IMR-90 (cell line): ENCODE measurements around the gene AAMP. TPM values are rescaled to one million over a fixed set of nuclear protein-coding genes. Genes with fewer than 3 reads are reported as not detected.
A peak's percentile ranks its signal among the peaks of the same experiment; 100 is the strongest.

ENCODE experiments used
- ATAC-seq: fragments of 200-7000 bp; cut with Tn5 transposase; 2 replicates; pipeline ENCODE4 v1.9.1; 2020; ENCODE audit warnings: low read depth, mild to moderate bottlenecking, moderate library complexity
- BruUV-seq: library from RNA; stranded (reverse); fragments of 400-500 nt; replicated peaks from 2 replicates; lab custom pipeline; 2021; lab: Mats Ljungman, UMichigan
- CTCF ChIA-PET: fragments of 300-600 bp; formaldehyde crosslinking; extraction: SDS; loops from one replicate; lab custom pipeline; 2021; ENCODE audit warnings: antibody characterized with exemption; lab: Yijun Ruan, JAX
- POLR2A ChIA-PET: fragments of 300-600 bp; sonication (Branson Sonifier 250); formaldehyde crosslinking; loops from one replicate; lab custom pipeline; 2022; ENCODE audit warnings: antibody characterized with exemption; ENCODE audit not compliant: unreplicated experiment; lab: Charles Lee
- DNase-seq: peaks from one replicate; pipeline ENCODE4 v3.0.0; 2013
- H2AFZ ChIP-seq: replicated peaks from 2 replicates; pipeline ENCODE3; 2013; ENCODE audit warnings: low read length, mild to moderate bottlenecking; ENCODE audit not compliant: poor library complexity
- H2AK5ac ChIP-seq: 2 replicates; pipeline ENCODE4 v1.6.1; 2013; ENCODE audit warnings: low read depth, low read length, inconsistent platforms
- H2AK9ac ChIP-seq: replicated peaks from 2 replicates; pipeline ENCODE3; 2013; ENCODE audit warnings: mild to moderate bottlenecking, low read depth, low read length, moderate library complexity; ENCODE audit not compliant: poor library complexity
- H2BK120ac ChIP-seq: 2 replicates; pipeline ENCODE4 v1.6.1; 2013; ENCODE audit warnings: low read depth, low read length, inconsistent platforms
- H2BK15ac ChIP-seq: 3 replicates; pipeline ENCODE4 v1.6.1; 2013; ENCODE audit warnings: low read depth, low read length, inconsistent platforms
- H2BK20ac ChIP-seq: 2 replicates; pipeline ENCODE4 v1.6.1; 2013; ENCODE audit warnings: low read depth, mild to moderate bottlenecking, inconsistent platforms, low read length, moderate library complexity
- H2BK5ac ChIP-seq: 2 replicates; pipeline ENCODE4 v1.6.1; 2013; ENCODE audit warnings: mild to moderate bottlenecking, low read depth, low read length, inconsistent platforms; ENCODE audit not compliant: poor library complexity, severe bottlenecking
- H3K14ac ChIP-seq: replicated peaks from 2 replicates; pipeline ENCODE4 v1.6.1; 2013; ENCODE audit warnings: low read depth, low read length, inconsistent platforms
- H3K18ac ChIP-seq: 2 replicates; pipeline ENCODE4 v1.6.1; 2013; ENCODE audit warnings: low read depth, low read length, control low read depth
- H3K23ac ChIP-seq: 2 replicates; pipeline ENCODE4 v1.6.1; 2013; ENCODE audit warnings: low read depth, low read length, inconsistent platforms
- H3K27ac ChIP-seq: 2 replicates; pipeline ENCODE4 v1.5.1; 2013; ENCODE audit warnings: mild to moderate bottlenecking, control low read depth, low read length; ENCODE audit not compliant: insufficient read depth
- H3K27me3 ChIP-seq: 2 replicates; pipeline ENCODE4 v1.6.1; 2013; ENCODE audit warnings: low read length; ENCODE audit not compliant: control insufficient read depth, insufficient read depth
- H3K36me3 ChIP-seq: 2 replicates; pipeline ENCODE4 v1.6.1; 2013; ENCODE audit warnings: low read length, mixed read lengths; ENCODE audit not compliant: control insufficient read depth, insufficient read depth
- H3K4ac ChIP-seq: 2 replicates; pipeline ENCODE4 v1.6.1; 2013; ENCODE audit warnings: low read depth, low read length, inconsistent platforms
- H3K4me1 ChIP-seq: 2 replicates; pipeline ENCODE4 v1.6.1; 2013; ENCODE audit warnings: low read length, mixed read lengths; ENCODE audit not compliant: control insufficient read depth, insufficient read depth
- H3K4me2 ChIP-seq: 2 replicates; pipeline ENCODE4 v1.6.1; 2013; ENCODE audit warnings: low read depth, mild to moderate bottlenecking, control low read depth, low read length, moderate library complexity
- H3K4me3 ChIP-seq: 2 replicates; pipeline ENCODE4 v1.5.1; 2013; ENCODE audit warnings: low read depth, mild to moderate bottlenecking, control low read depth, low read length, moderate library complexity; ENCODE audit not compliant: insufficient read depth
- H3K56ac ChIP-seq: 2 replicates; pipeline ENCODE4 v1.6.1; 2013; ENCODE audit warnings: low read length, inconsistent platforms; ENCODE audit not compliant: insufficient read depth; ENCODE audit errors: extremely low read depth
- H3K79me1 ChIP-seq, 2 experiments: 2 replicates each; pipeline ENCODE4 v1.6.1; 2013; ENCODE audit warnings: low read length in 2 of 2, inconsistent platforms in 1 of 2, low read depth in 1 of 2
- H3K9ac ChIP-seq: 2 replicates; pipeline ENCODE4 v1.6.1; 2013; ENCODE audit warnings: low read depth, low read length, control low read depth
- H3K9me1 ChIP-seq: 2 replicates; pipeline ENCODE4 v1.6.1; 2013; ENCODE audit warnings: low read length, inconsistent platforms; ENCODE audit not compliant: insufficient read depth
- H3K9me3 ChIP-seq: 2 replicates; pipeline ENCODE4 v1.6.1; 2013; ENCODE audit warnings: low read length; ENCODE audit not compliant: control insufficient read depth, insufficient read depth
- H4K20me1 ChIP-seq: 2 replicates; pipeline ENCODE4 v1.6.1; 2013; ENCODE audit warnings: low read length, inconsistent platforms; ENCODE audit not compliant: insufficient read depth
- H4K5ac ChIP-seq: 2 replicates; pipeline ENCODE4 v1.6.1; 2013; ENCODE audit warnings: mild to moderate bottlenecking, low read depth, low read length, control low read depth
- H4K8ac ChIP-seq, 2 experiments: 2 replicates each; pipeline ENCODE4 v1.6.1; 2013; ENCODE audit warnings: low read depth in 2 of 2, low read length in 2 of 2, control low read depth in 1 of 2, inconsistent platforms in 1 of 2
- H4K91ac ChIP-seq: 2 replicates; pipeline ENCODE4 v1.6.1; 2013; ENCODE audit warnings: low read depth, low read length, inconsistent platforms; ENCODE audit not compliant: insufficient read depth
- BHLHE40 ChIP-seq: fragments of 150-350 bp; IDR thresholded peaks from 2 replicates; pipeline ENCODE4 v1.6.1; 2016; ENCODE audit warnings: mild to moderate bottlenecking, low read depth, low read length
- CEBPB ChIP-seq: IDR thresholded peaks from 2 replicates; pipeline ENCODE4 v1.6.1; 2012; ENCODE audit warnings: low read depth, low read length, improper control_type of control experiment
- CHD1 ChIP-seq: IDR thresholded peaks from 2 replicates; pipeline ENCODE4 v1.6.1; 2012; ENCODE audit warnings: low read depth, low read length, improper control_type of control experiment
- CTCF ChIP-seq: conservative IDR thresholded peaks from 2 replicates; pipeline ENCODE4 v1.5.1; 2012; ENCODE audit warnings: mild to moderate bottlenecking, low read depth, low read length, improper control_type of control experiment
- FOS ChIP-seq: fragments of 150-350 bp; IDR thresholded peaks from 2 replicates; pipeline ENCODE4 v1.6.1; 2016; ENCODE audit warnings: low read depth, low read length
- MAFK ChIP-seq: IDR thresholded peaks from 2 replicates; pipeline ENCODE4 v1.6.1; 2012; ENCODE audit warnings: low read depth, low read length, improper control_type of control experiment
- MAZ ChIP-seq: IDR thresholded peaks from 2 replicates; pipeline ENCODE4 v1.6.1; 2012; ENCODE audit warnings: low read depth, mild to moderate bottlenecking, low read length, improper control_type of control experiment, moderate library complexity, borderline replicate concordance
- MXI1 ChIP-seq: IDR thresholded peaks from 2 replicates; pipeline ENCODE4 v1.6.1; 2012; ENCODE audit warnings: low read depth, mild to moderate bottlenecking, low read length, moderate library complexity, borderline replicate concordance
- NFE2L2 ChIP-seq: fragments of 150-350 bp; IDR thresholded peaks from 2 replicates; pipeline ENCODE4 v1.6.1; 2016; ENCODE audit warnings: low read depth, mild to moderate bottlenecking, low read length
- POLR2A ChIP-seq: IDR thresholded peaks from 2 replicates; pipeline ENCODE4 v1.6.1; 2012; ENCODE audit warnings: mild to moderate bottlenecking, low read depth, low read length
- RAD21 ChIP-seq: IDR thresholded peaks from 2 replicates; pipeline ENCODE4 v1.6.1; 2012; ENCODE audit warnings: low read length, improper control_type of control experiment
- RCOR1 ChIP-seq: IDR thresholded peaks from 2 replicates; pipeline ENCODE4 v1.6.1; 2012; ENCODE audit warnings: mild to moderate bottlenecking, low read length, improper control_type of control experiment; ENCODE audit not compliant: insufficient replicate concordance
- RFX5 ChIP-seq: IDR thresholded peaks from 2 replicates; pipeline ENCODE4 v1.8.0; 2012; ENCODE audit warnings: low read depth, mild to moderate bottlenecking, low read length, moderate library complexity
- SMC3 ChIP-seq: fragments of 150-350 bp; IDR thresholded peaks from 2 replicates; pipeline ENCODE4 v1.6.1; 2016; ENCODE audit warnings: low read depth, mild to moderate bottlenecking, antibody characterized with exemption, low read length, moderate library complexity
- USF2 ChIP-seq: fragments of 150-350 bp; IDR thresholded peaks from 2 replicates; pipeline ENCODE4 v1.6.1; 2017; ENCODE audit warnings: mild to moderate bottlenecking, antibody characterized with exemption, low read length, low read depth
- WGBS, 2 experiments: methylation state at CpG; one replicate each; pipeline versions ENCODE4 v1.1.5 to v1.1.7; 2013; ENCODE audit warnings: missing lambda C conversion rate in 2 of 2; ENCODE audit not compliant: insufficient read length in 1 of 2; ENCODE audit errors: extremely low coverage in 2 of 2; 5-methylcytosine and 5-hydroxymethylcytosine counted together
- dilution Hi-C: fragments of 300-500 bp; cut with HindIII; formaldehyde crosslinking; loops from one replicate; pipeline ENCODE4 v1.14.3; 2018; ENCODE audit warnings: low sequenced_read_pairs; ENCODE audit not compliant: unreplicated experiment
- in situ Hi-C: fragments of 300-500 bp; cut with MboI; formaldehyde crosslinking; loops from 3 replicates; pipeline ENCODE4 v1.14.3; 2019; ENCODE audit warnings: low sequenced_read_pairs, inconsistent platforms, mixed read lengths
- intact Hi-C: fragments of 100-400 bp; cut with micrococcal nuclease; formaldehyde crosslinking; loops from 2 replicates; pipeline ENCODE4 v1.10.0; 2022
- polyA plus RNA-seq, 3 experiments: library from polyadenylated mRNA; depleted of rRNA; stranded (reverse); fragments of >200 nt; gene quantifications; 2 replicates each; pipeline ENCODE4 v1.2.3, GENCODE V29; 2012; ENCODE audit warnings: low replicate concordance in 1 of 3
- total RNA-seq: library from RNA; depleted of rRNA; stranded (reverse); fragments of >200 nt; gene quantifications from 2 replicates; pipeline ENCODE4 v1.2.3, GENCODE V29; 2012

AAMP gene
- total and polyA plus RNA-seq, 2 of the 4 experiments (the other 2 are of a cell fraction) = 104 to 112 TPM

GRCh38 chr2:218229851-218230250 lies 40.1 kb downstream of the AAMP start:
- Histone ChIP-seq H2BK5ac (peak overlapping the region; percentile 70), H2AFZ (no peak overlapping the region), H3K9ac (peak overlapping the region; percentile 6; the same call in 1 of the 2 replicates), H3K4me2 (no peak overlapping the region), H4K5ac (no peak overlapping the region), H4K20me1 (peaks cover 20% of the 10 kb centered on the region; the same call in 1 of the 2 replicates), H2BK20ac (peak overlapping the region; percentile 2; the same call in 1 of the 2 replicates), H3K9me3 (no peaks in the 10 kb centered on the region), H4K91ac (peak overlapping the region; percentile 67), H3K36me3 (peaks cover 63% of the 10 kb centered on the region), H3K9me1 (peaks cover 10% of the 10 kb centered on the region; the same call in 1 of the 2 replicates), H2BK120ac (peak overlapping the region; percentile 54; the same call in 1 of the 2 replicates), H3K23ac (peak overlapping the region; percentile 3; the same call in 1 of the 2 replicates), H3K18ac (no peak overlapping the region), H3K56ac (peak overlapping the region; percentile 36; the same call in 1 of the 2 replicates), H3K4me3 (no peak overlapping the region), H3K4me1 (peaks cover 9% of the 10 kb centered on the region; the same call in 1 of the 2 replicates), H2AK5ac (peak overlapping the region; percentile 92), H2AK9ac (no peak overlapping the region), H3K79me1 (peaks cover 35 to 51% of the 10 kb centered on the region in 2 experiments), H2BK15ac (peak overlapping the region; percentile 76; the same call in 2 of the 3 replicates), H4K8ac (peak overlapping the region; percentile 71 to 99), H3K27me3 (no peaks in the 10 kb centered on the region), H3K4ac (peak overlapping the region; percentile 83), H3K14ac (peak overlapping the region; percentile 41; the same call in 1 of the 2 replicates), H3K27ac (peak overlapping the region; percentile 92)
- ChIA-PET POLR2A (interaction anchor here (1.5 to 1.6 kb wide), 2 partner anchors 14 to 41 kb away, joined by 4 to 6 read pairs; partner anchors contain the start of genes AAMP and PNKD), CTCF (no interaction called here)
- DNase-seq (no peak), ATAC-seq (peak; percentile 30; the same call in 1 of the 2 replicates)
- dilution Hi-C loops = no loop called here
- intact Hi-C loops = loop anchor here (5.0 kb wide), 1 partner anchor 43 kb away; no protein-coding TSS in a partner anchor
- BruUV-seq = no TSS peak
- 93% methylated on average over 3 of the region's 4 CpGs; no CpG with 5 or more reads in 1 of the 2 experiments for WGBS, 2 experiments
- in situ Hi-C loops = no loop called here
- no peak for TF ChIP-seq FOS
- no peak for TF ChIP-seq RFX5
- no peak for TF ChIP-seq NFE2L2
- no peak for TF ChIP-seq RCOR1
- TF ChIP-seq MXI1 = no peak
- no peak for TF ChIP-seq MAFK
- no peak for TF ChIP-seq MAZ
- no peak for TF ChIP-seq RAD21
- TF ChIP-seq CEBPB = no peak
- TF ChIP-seq BHLHE40 = no peak
- no peak for TF ChIP-seq SMC3
- no peak for TF ChIP-seq CHD1
- no peak for TF ChIP-seq CTCF
- TF ChIP-seq POLR2A = no peak
- TF ChIP-seq USF2 = no peak
